Fibroblast of lung (primary cell): Measurements from ENCODE around the gene WWC1.

Source experiments
- CTCF ChIP-seq, 2 donors: IDR thresholded peaks in 1 of 2; conservative IDR thresholded peaks in 1 of 2; 1 replicate in 1 of 2; 2 replicates in 1 of 2; pipeline ENCODE4 v1.5.1; 2011 to 2012; ENCODE audit warnings: low read length in 2 of 2, control low read depth in 1 of 2, inconsistent platforms in 1 of 2, low read depth in 1 of 2, mild to moderate bottlenecking in 1 of 2
- EZH2 ChIP-seq: IDR thresholded peaks from 2 replicates; pipeline ENCODE4 v1.5.1; 2012; ENCODE audit warnings: low read length, control low read depth, mild to moderate bottlenecking; ENCODE audit errors: missing control alignments

GRCh38 chr5:168269937-168270330 is 21.5 kb upstream of the WWC1 start:
- TF ChIP-seq CTCF (conservative IDR thresholded peaks at IDR 0.05 in 1 of 2, IDR thresholded peaks at IDR 0.05 in 1 of 2; ENCODE audit: low read depth in 1 of 2, low read length in 2 of 2), result no peak
- no peak for TF ChIP-seq EZH2
